ENCODE measurements around the gene SRMS. TPM values are rescaled to one million over a fixed set of nuclear protein-coding genes. Genes with fewer than 3 reads are reported as not detected.

SRMS gene
- total RNA-seq, 1 experiment from 2014 or later: 0.79 TPM

DNA sequence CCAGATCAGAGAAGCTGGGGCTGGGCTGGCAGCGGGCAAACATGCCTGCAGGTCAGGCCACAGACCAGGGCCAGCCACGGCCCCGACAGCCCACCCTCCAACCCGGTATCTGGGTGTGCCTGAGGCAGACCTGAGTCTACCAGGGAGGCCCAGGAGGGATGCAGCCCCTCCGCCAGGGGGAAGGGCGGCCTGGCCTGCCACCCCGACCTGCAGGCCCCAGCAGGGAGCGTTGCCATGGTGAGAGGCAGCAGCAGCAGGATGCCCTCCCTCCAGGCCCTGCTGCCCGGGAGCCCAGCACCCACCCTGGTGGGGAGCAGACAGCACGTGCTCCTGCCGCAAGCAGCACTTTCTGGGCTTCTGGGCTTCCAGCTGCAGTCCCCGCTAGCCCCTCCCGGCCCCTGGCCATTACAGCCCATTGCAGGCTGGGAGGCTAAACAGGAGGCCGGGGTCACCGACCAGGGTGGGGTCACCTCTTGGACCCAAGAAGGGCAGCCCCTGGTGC, 44.8 kb downstream of the SRMS start:
- no peak overlapping the region for H2BK12ac ChIP-seq (ENCODE audit: insufficient read length, low read depth, low read length)
- peaks cover 0 to 12% (median 0%) of the 10 kb centered on the region in 3 experiments; a peak in 2 of 7 replicates for H3K36me3 Mint-ChIP-seq (ENCODE audit: insufficient read depth in 1 of 3, low read depth in 3 of 3)
- H2BK5ac ChIP-seq (ENCODE audit: insufficient read length, low read length): no peak overlapping the region
- H3K4me2 ChIP-seq (ENCODE audit: insufficient read depth, insufficient read length, low read length): no peak overlapping the region
- no peaks in the 10 kb centered on the region for H3K79me2 ChIP-seq (ENCODE audit: insufficient read depth, low read length)
- H2BK15ac ChIP-seq (ENCODE audit: low read depth, low read length): no peak overlapping the region
- H3K4ac ChIP-seq (ENCODE audit: low read depth, low read length): no peak overlapping the region
- no peak overlapping the region for H3K27ac ChIP-seq (ENCODE audit: insufficient read length, low read depth, low read length)
- H3T11ph ChIP-seq (ENCODE audit: low read length): no peak overlapping the region
- H4K5ac ChIP-seq (ENCODE audit: insufficient read length, low read depth, low read length): no peak overlapping the region
- H3K23ac ChIP-seq (ENCODE audit: insufficient read length, low read depth, low read length): no peak overlapping the region
- H3K9ac ChIP-seq (ENCODE audit: extremely low read depth, insufficient read length, low read length): no peak overlapping the region
- peaks cover under 1 to 14% of the 10 kb centered on the region in 2 experiments; a peak in 3 of 5 replicates for H3K9me3 Mint-ChIP-seq
- no peak overlapping the region for H2AK5ac ChIP-seq (ENCODE audit: insufficient read length, low read length)
- no peak overlapping the region for H3K18ac ChIP-seq (ENCODE audit: insufficient read length, low read depth, low read length)
- peaks cover 5% of the 10 kb centered on the region for H3K23me2 ChIP-seq (ENCODE audit: insufficient read length, low read depth, low read length, poor library complexity, severe bottlenecking)
- H2BK20ac ChIP-seq (ENCODE audit: low read depth, low read length, poor library complexity, severe bottlenecking): no peak overlapping the region
- no peaks in the 10 kb centered on the region for H3K79me1 ChIP-seq (ENCODE audit: insufficient read depth, low read depth, low read length, poor library complexity, severe bottlenecking)
- H3K4me1 ChIP-seq (ENCODE audit: insufficient read depth, low read length): no peaks in the 10 kb centered on the region
- peaks cover 61% of the 10 kb centered on the region for H3K27me3 Mint-ChIP-seq (ENCODE audit: low read depth)
- no peak overlapping the region for H3K27ac Mint-ChIP-seq
- WGBS (ENCODE audit: extremely low coverage, insufficient read length, low lambda C conversion rate): no CpG with 5 or more reads among the region's 15 CpGs
- TF ChIP-seq, protein P1, sequence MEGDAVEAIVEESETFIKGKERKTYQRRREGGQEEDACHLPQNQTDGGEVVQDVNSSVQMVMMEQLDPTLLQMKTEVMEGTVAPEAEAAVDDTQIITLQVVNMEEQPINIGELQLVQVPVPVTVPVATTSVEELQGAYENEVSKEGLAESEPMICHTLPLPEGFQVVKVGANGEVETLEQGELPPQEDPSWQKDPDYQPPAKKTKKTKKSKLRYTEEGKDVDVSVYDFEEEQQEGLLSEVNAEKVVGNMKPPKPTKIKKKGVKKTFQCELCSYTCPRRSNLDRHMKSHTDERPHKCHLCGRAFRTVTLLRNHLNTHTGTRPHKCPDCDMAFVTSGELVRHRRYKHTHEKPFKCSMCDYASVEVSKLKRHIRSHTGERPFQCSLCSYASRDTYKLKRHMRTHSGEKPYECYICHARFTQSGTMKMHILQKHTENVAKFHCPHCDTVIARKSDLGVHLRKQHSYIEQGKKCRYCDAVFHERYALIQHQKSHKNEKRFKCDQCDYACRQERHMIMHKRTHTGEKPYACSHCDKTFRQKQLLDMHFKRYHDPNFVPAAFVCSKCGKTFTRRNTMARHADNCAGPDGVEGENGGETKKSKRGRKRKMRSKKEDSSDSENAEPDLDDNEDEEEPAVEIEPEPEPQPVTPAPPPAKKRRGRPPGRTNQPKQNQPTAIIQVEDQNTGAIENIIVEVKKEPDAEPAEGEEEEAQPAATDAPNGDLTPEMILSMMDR (conservative IDR thresholded peaks at IDR 0.05): no peak
- H2BK120ac ChIP-seq (ENCODE audit: low read depth, low read length, poor library complexity, severe bottlenecking): no peak overlapping the region
- H4K91ac ChIP-seq (ENCODE audit: insufficient read length, low read depth, low read length): no peak overlapping the region
- peaks cover 2% of the 10 kb centered on the region for H4K20me1 ChIP-seq (ENCODE audit: control insufficient read depth, insufficient read depth, insufficient read length)
- no peak overlapping the region for H3K56ac ChIP-seq (ENCODE audit: insufficient read length, low read depth, low read length)
- no peak overlapping the region for H3K14ac ChIP-seq (ENCODE audit: insufficient read depth, low read length)
- H3K4me1 Mint-ChIP-seq: no peaks in the 10 kb centered on the region
- peak; percentile 28 for DNase-seq
- no peak overlapping the region for H4K8ac ChIP-seq (replicated peaks; ENCODE audit: insufficient read length, low read depth, low read length)
- no peak overlapping the region for H3K4me3 Mint-ChIP-seq
- H3K9me3 ChIP-seq (ENCODE audit: control insufficient read depth, low read depth, low read length): no peaks in the 10 kb centered on the region
- H3K27me3 ChIP-seq (ENCODE audit: insufficient read depth, low read length): peaks cover 2% of the 10 kb centered on the region; the same call in 1 of the 2 replicates
- H2AFZ ChIP-seq (ENCODE audit: low read length): no peak overlapping the region

Data from H9 (cell line).